Stomach (tissue), 9 donors: ENCODE data around the gene NKAIN4. TPM values are rescaled to one million over a fixed set of nuclear protein-coding genes. Genes with fewer than 3 reads are reported as not detected.

ENCODE experiments used
- DNase-seq, 2 donors: peaks; one replicate each; pipeline versions ENCODE4 v3.0.0 to v3.0.0-alpha.2; 2013 to 2019
- H3K27ac ChIP-seq, 5 donors: fragments of 200-600 bp in 4 of 5; sonication (generic) in 4 of 5; one replicate each; pipeline ENCODE4 v1.5.1; 2013 to 2019; ENCODE audit warnings: mild to moderate bottlenecking in 1 of 5, moderate library complexity in 1 of 5
- H3K27me3 ChIP-seq, 3 donors: fragments of 200-600 bp; sonication (generic); one replicate each; pipeline ENCODE4 v1.5.1; 2017 to 2019; ENCODE audit warnings: mixed run types in 1 of 3
- H3K36me3 ChIP-seq, 4 donors: fragments of 200-600 bp; sonication (generic); 1 replicate in 3 of 4; 2 replicates in 1 of 4; pipeline ENCODE4 v1.5.1; 2016 to 2019
- H3K4me1 ChIP-seq, 4 donors: fragments of 200-600 bp; sonication (generic); one replicate each; pipeline ENCODE4 v1.5.1; 2016 to 2019
- H3K4me3 ChIP-seq, 4 donors: fragments of 200-600 bp; sonication (generic) in 3 of 4; one replicate each; pipeline ENCODE4 v1.5.1; 2016 to 2019; ENCODE audit warnings: mild to moderate bottlenecking in 1 of 4
- H3K9me3 ChIP-seq, 4 donors: fragments of 200-600 bp; sonication (generic); one replicate each; pipeline ENCODE4 v1.5.1; 2016 to 2019
- EP300 ChIP-seq: sonication (generic); formaldehyde crosslinking; IDR thresholded peaks from one replicate; pipeline ENCODE4 v1.6.1; 2017; ENCODE audit warnings: antibody characterized with exemption
- POLR2A ChIP-seq, 4 donors: fragments of 450-650 bp; IDR thresholded peaks; one replicate each; pipeline ENCODE4 v1.6.1; 2016; ENCODE audit warnings: antibody characterized with exemption in 4 of 4, control low read depth in 2 of 4, mild to moderate bottlenecking in 1 of 4, moderate library complexity in 1 of 4
- POLR2AphosphoS5 ChIP-seq, 3 donors: sonication (generic); formaldehyde crosslinking; IDR thresholded peaks; one replicate each; pipeline ENCODE4 v1.6.1; 2016; ENCODE audit warnings: antibody characterized with exemption in 3 of 3
- WGBS, 5 donors: extraction: QIAGEN DNeasy Blood & Tissue Kit in 3 of 5; methylation state at CpG; one replicate each; pipeline versions ENCODE4 v1.1.5 to v1.1.7; 2013 to 2018; 5-methylcytosine and 5-hydroxymethylcytosine counted together
- intact Hi-C: fragments of 100-400 bp; cut with DNase I; formaldehyde crosslinking; loops from one replicate; pipeline ENCODE4 v1.15.1; 2023; ENCODE audit warnings: low total_unique reads
- polyA plus RNA-seq, 3 donors: library from polyadenylated mRNA; stranded (reverse); fragments of 200-250 nt; gene quantifications; one replicate each; pipeline ENCODE4 v1.2.3, GENCODE V29; 2013
- total RNA-seq, 5 donors: library from RNA; depleted of rRNA; stranded (reverse); fragments of >200 nt; gene quantifications; one replicate each; pipeline versions ENCODE4 v1.1.0 to v1.2.3, GENCODE V29; 2014 to 2016
- TF ChIP-seq, protein P1 (sequence below), 7 experiments: fragments of 450-650 bp in 4 of 7; fragments of 200-600 bp in 3 of 7; sonication (generic) in 3 of 7; IDR thresholded peaks; one replicate each; pipeline ENCODE4 v1.5.1; 2016 to 2019; ENCODE audit warnings: antibody characterized with exemption in 7 of 7, control low read depth in 2 of 7, mild to moderate bottlenecking in 1 of 7
- donor health status: healthy with polysubstance abuse.
- donor health status: Bipolar disorder and iron deficiency.
- donor health status: healthy.

NKAIN4 gene
- total and polyA plus RNA-seq, 8 donors: 0.28 to 4.4 (median 1.2) TPM; not detected in 5

DNA sequence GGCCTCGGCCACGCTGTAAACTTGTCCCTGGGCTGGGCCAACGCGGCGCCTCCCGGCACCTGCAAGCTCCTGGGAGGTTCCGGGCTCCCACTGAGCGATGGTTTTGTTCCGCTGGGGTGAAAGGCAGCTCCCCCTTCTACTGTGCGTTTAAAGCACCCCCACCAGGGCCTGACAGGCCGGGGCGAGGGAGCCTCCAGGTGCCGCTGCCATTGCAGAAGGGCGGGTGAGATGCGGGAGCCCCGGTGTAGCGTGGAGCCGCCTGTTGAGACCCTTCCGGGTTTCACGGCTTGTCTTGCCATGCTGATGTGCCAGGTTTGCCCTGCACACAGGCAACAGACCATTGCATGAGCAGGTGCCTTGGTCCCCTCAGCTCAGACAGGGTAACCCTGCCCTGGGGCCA is 41.6 kb upstream of the NKAIN4 start:
- peaks cover 25 to 95% (median 57%) of the 10 kb centered on the region in 3 donors for H3K27me3 ChIP-seq

DNA sequence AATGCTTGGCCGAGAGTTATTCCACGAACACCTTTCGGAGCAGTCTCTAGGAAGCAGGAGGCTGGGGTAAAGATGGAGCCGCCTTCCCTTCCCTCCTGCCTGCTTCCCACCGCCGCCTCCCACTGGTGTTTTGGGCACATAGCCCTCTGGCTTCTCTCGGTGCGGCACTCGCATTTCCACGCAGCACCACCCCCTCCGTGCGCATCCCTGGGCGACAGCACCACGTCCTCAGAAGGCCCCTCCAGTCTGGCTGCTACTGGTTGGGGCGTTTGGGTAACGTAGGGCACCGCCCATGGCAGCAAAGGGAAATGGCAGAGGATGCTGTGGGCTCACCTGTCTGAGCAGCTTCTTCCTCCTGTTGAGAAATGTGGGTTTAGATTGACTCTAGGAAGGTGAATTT is 41.2 kb upstream of the NKAIN4 start:
- Histone ChIP-seq H3K27me3 (peaks cover 25 to 92% (median 56%) of the 10 kb centered on the region in 3 donors), H3K4me3 (no peak overlapping the region), H3K27ac (no peak overlapping the region), H3K9me3 (no peaks in the 10 kb centered on the region), H3K36me3 (no peaks in the 10 kb centered on the region), H3K4me1 (peaks cover 0 to 15% (median 11%) of the 10 kb centered on the region in 4 donors)
- DNase-seq: no peak
- 23 to 28% (median 27%) methylated on average over 17 of the region's 17 CpGs for WGBS, 5 donors
- TF ChIP-seq EP300: no peak
- TF ChIP-seq, protein P1, sequence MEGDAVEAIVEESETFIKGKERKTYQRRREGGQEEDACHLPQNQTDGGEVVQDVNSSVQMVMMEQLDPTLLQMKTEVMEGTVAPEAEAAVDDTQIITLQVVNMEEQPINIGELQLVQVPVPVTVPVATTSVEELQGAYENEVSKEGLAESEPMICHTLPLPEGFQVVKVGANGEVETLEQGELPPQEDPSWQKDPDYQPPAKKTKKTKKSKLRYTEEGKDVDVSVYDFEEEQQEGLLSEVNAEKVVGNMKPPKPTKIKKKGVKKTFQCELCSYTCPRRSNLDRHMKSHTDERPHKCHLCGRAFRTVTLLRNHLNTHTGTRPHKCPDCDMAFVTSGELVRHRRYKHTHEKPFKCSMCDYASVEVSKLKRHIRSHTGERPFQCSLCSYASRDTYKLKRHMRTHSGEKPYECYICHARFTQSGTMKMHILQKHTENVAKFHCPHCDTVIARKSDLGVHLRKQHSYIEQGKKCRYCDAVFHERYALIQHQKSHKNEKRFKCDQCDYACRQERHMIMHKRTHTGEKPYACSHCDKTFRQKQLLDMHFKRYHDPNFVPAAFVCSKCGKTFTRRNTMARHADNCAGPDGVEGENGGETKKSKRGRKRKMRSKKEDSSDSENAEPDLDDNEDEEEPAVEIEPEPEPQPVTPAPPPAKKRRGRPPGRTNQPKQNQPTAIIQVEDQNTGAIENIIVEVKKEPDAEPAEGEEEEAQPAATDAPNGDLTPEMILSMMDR (IDR thresholded peaks at IDR 0.05): no peak
- no peak for TF ChIP-seq POLR2A (IDR thresholded peaks at IDR 0.05)
- TF ChIP-seq POLR2AphosphoS5 (IDR thresholded peaks at IDR 0.05): no peak
- intact Hi-C loops: no loop called here

More for the DNA sequence above, 41.6 kb upstream of the NKAIN4 start:
- peaks cover 0 to 1% (median under 1%) of the 10 kb centered on the region in 4 donors for H3K9me3 ChIP-seq
- H3K36me3 ChIP-seq: no peaks in the 10 kb centered on the region
- H3K4me1 ChIP-seq: peaks cover 0 to 11% (median 7%) of the 10 kb centered on the region in 4 donors
- no peak overlapping the region for H3K4me3 ChIP-seq
- intact Hi-C loops: no loop called here
- H3K27ac ChIP-seq: no peak overlapping the region
- no peak for DNase-seq
- TF ChIP-seq, protein P1 (IDR thresholded peaks at IDR 0.05): no peak
- no peak for TF ChIP-seq EP300
- no peak for TF ChIP-seq POLR2A (IDR thresholded peaks at IDR 0.05)
- TF ChIP-seq POLR2AphosphoS5 (IDR thresholded peaks at IDR 0.05): no peak
- WGBS, 5 donors: 15 to 35% (median 23%) methylated on average over 20 of the region's 20 CpGs

DNA sequence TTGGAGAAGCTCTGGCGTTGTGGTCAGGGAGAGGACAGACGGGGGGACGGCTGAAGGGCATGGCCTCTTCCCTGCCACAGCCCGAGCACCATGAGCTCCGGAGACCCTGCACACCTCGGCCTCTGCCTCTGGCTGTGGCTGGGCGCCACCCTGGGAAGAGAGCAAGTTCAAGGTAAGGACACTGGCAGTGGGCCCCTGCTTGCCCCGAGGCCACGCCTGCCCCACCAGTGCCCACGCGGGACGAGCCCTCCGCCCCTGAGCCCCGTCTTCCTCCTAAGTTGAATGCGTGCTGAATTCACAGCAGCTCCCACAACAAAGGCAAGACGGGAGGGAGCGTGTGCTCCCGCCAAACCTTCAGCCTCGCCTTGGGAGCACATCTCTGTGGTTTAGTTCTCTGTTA is 40.8 kb upstream of the NKAIN4 start:
- DNase-seq: no peak
- peaks cover 25 to 88% (median 56%) of the 10 kb centered on the region in 3 donors for H3K27me3 ChIP-seq
- H3K36me3 ChIP-seq: peaks cover 0 to under 1% (median 0%) of the 10 kb centered on the region in 4 donors
- no peaks in the 10 kb centered on the region for H3K9me3 ChIP-seq
- no peak overlapping the region for H3K4me3 ChIP-seq
- peaks cover 0 to 15% (median 13%) of the 10 kb centered on the region in 4 donors for H3K4me1 ChIP-seq
- no peak for TF ChIP-seq EP300
- intact Hi-C loops: no loop called here
- WGBS, 5 donors: 32 to 45% (median 42%) methylated on average over 15 to 19 of the region's 19 CpGs
- H3K27ac ChIP-seq: no peak overlapping the region

DNA sequence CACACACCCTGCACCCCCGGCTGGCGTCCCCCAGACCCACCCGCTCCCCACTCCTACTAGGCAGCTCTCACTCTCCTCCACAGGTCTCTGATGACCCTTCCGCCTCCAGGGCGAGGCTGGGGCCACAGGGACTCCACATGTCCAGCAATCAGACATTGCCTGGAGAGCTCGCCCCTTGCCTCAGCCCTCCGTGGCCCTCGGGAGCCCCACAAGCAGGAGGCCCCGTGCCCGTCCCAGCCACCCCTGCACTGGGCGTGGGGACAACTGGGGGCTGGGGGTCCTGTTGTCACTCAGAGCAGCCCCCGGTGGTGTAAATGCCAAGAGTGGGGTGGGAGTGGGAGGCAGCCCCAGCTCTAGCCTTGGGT is 40.3 kb upstream of the NKAIN4 start:
- no peaks in the 10 kb centered on the region for H3K9me3 ChIP-seq
- H3K4me1 ChIP-seq: peaks cover 0 to 15% (median 13%) of the 10 kb centered on the region in 4 donors
- peaks cover 0 to 6% (median 3%) of the 10 kb centered on the region in 4 donors for H3K36me3 ChIP-seq
- DNase-seq: no peak
- H3K27me3 ChIP-seq: peaks cover 25 to 83% (median 56%) of the 10 kb centered on the region in 3 donors
- no peak overlapping the region for H3K4me3 ChIP-seq
- intact Hi-C loops: no loop called here
- H3K27ac ChIP-seq: no peak overlapping the region
- TF ChIP-seq POLR2AphosphoS5 (IDR thresholded peaks at IDR 0.05) (no peak), EP300 (no peak)
- 74 to 84% (median 80%) methylated on average over 9 to 12 of the region's 12 CpGs for WGBS, 5 donors

DNA sequence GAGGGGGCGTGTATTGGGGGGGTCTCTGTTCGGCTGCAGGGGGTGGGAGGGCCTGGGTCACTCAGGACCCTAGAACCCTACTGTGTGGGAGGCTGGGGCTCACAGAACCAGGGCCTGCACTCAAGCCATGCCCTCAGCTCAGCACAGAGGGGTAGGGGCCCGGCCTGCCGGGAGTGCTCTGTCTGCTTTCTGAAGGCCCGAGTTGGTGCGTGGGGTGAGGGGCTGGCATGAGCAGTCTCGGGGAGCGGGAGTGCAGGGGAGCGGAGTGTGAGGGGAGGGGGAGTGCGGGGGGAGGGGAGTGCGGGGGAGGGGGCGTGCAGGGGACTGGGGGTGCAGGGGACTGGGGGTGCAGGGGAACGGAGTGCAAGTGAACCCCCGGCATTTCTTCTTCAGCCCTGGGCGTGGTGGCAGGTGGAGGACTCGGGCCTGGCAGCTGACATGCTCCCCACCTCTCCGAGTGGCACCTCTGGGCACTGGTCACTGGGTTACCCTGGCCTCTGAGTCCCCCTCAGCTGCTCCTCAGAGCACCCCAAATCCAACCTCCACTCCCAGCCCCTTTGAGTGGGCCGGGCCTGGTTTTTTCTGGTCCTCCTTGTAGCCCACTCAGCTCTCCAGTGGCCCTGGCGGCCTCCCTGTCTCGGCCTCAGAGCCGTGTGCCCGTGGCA is 39.7 kb upstream of the NKAIN4 start:
- 47 to 68% (median 64%) methylated on average over 9 to 20 of the region's 22 CpGs for WGBS, 5 donors
- DNase-seq: no peak
- intact Hi-C loops: no loop called here
- Histone ChIP-seq H3K9me3 (no peaks in the 10 kb centered on the region), H3K4me3 (no peak overlapping the region), H3K27ac (no peak overlapping the region), H3K36me3 (peaks cover 3 to 11% (median 8%) of the 10 kb centered on the region in 4 donors), H3K4me1 (peaks cover 0 to 15% (median 13%) of the 10 kb centered on the region in 4 donors), H3K27me3 (peaks cover 25 to 78% (median 56%) of the 10 kb centered on the region in 3 donors)
- TF ChIP-seq, protein P1 (IDR thresholded peaks at IDR 0.05): no peak
- no peak for TF ChIP-seq EP300
- TF ChIP-seq POLR2A (IDR thresholded peaks at IDR 0.05): no peak
- no peak for TF ChIP-seq POLR2AphosphoS5 (IDR thresholded peaks at IDR 0.05)
